Body of pancreas (tissue), 4 donors: ENCODE data around the gene ID2.

Source experiments
- POLR2A ChIP-seq, 3 donors: fragments of 450-650 bp; IDR thresholded peaks; one replicate each; pipeline ENCODE4 v1.6.1; 2016; ENCODE audit warnings: antibody characterized with exemption in 3 of 3, mild to moderate bottlenecking in 2 of 3
- TF ChIP-seq, protein P1 (sequence below), 7 experiments: fragments of 450-650 bp in 4 of 7; fragments of 200-600 bp in 3 of 7; sonication (generic) in 3 of 7; IDR thresholded peaks; one replicate each; pipeline ENCODE4 v1.5.1; 2016 to 2019; ENCODE audit warnings: antibody characterized with exemption in 7 of 7

DNA sequence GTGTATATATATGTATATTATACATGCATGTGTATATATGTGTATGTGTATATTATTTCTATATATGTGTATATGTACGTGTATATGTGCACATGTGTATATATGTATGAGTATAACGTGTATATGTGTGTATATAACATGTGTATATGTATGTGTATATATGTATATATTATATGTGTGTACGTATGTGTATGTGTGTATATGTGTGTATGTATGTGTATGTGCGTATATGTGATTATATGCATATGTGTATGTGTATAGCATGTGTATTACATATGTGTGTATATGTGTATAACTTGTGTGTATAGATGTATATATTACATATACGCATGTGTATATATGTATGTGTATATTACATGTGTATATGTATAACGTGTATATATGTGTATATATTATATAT, 32.1 kb upstream of the ID2 start:
- TF ChIP-seq, protein P1, sequence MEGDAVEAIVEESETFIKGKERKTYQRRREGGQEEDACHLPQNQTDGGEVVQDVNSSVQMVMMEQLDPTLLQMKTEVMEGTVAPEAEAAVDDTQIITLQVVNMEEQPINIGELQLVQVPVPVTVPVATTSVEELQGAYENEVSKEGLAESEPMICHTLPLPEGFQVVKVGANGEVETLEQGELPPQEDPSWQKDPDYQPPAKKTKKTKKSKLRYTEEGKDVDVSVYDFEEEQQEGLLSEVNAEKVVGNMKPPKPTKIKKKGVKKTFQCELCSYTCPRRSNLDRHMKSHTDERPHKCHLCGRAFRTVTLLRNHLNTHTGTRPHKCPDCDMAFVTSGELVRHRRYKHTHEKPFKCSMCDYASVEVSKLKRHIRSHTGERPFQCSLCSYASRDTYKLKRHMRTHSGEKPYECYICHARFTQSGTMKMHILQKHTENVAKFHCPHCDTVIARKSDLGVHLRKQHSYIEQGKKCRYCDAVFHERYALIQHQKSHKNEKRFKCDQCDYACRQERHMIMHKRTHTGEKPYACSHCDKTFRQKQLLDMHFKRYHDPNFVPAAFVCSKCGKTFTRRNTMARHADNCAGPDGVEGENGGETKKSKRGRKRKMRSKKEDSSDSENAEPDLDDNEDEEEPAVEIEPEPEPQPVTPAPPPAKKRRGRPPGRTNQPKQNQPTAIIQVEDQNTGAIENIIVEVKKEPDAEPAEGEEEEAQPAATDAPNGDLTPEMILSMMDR (IDR thresholded peaks at IDR 0.05): no peak
- TF ChIP-seq POLR2A (IDR thresholded peaks at IDR 0.05): no peak
